ENCODE data around the gene GPC6.
"Not testable (repeated sequence)": the region's sequence is repeated elsewhere in the genome, so short reads cannot be mapped to it uniquely, and the experiment has no call there.

GPC6 gene

DNA sequence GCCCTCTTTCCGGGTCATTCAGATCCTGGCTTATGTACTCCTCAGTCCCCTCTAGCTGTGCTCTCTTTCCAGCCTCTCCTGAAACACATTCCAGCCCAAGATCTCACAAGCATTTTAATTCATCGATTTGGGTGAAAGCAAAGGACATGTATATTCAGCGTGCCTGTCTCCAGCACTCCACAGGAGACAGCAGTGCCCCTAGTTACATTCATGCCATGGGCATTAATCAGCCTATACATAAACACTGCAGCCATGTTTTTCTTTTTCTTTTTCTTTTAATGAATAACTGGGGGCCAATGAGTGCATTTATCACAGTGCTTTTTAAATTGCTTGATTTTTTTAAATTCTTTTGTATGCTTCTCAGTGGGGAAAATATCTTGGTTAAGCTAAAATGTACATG is 1053.7 kb downstream of the GPC6 start:
- DNase-seq = no peak

DNA sequence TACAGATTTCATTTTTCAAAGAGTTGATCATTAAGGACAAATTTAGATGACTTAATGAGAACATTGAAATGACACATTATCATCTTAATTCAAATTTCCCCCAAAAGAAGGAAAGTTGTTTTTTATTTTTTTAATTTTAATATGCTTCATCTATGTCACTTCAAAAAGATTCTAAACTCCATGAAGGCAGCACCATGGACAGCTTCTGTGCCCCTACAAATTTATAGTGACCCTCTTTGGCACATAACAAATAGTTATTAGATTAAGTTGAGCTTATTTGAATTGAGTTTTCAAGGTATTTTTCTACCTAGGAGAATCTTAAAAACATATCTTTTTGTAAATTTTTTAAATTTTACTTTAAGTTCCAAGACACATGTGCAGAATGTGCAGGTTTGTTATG is 1054.2 kb downstream of the GPC6 start:
- no peak for DNase-seq

DNA sequence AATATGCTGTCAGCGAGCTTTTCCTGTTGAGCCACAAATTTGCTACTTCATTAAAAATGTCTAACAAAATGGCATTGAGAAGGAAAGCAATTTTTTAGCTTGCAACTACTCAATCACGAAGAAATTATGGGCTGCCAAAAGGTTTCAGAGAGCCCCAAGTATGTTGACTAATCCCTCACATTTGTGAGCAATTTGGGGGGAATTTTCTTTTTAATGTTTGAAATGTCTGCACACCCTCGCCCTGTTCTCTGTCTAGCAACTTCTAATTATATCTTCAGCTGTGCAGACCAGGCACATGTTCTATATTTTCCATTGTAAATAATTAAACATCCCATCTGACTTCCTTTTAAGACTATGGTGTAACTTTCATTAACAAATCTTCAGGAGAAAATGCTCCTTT is 1060.0 kb downstream of the GPC6 start:
- no peak for DNase-seq

DNA sequence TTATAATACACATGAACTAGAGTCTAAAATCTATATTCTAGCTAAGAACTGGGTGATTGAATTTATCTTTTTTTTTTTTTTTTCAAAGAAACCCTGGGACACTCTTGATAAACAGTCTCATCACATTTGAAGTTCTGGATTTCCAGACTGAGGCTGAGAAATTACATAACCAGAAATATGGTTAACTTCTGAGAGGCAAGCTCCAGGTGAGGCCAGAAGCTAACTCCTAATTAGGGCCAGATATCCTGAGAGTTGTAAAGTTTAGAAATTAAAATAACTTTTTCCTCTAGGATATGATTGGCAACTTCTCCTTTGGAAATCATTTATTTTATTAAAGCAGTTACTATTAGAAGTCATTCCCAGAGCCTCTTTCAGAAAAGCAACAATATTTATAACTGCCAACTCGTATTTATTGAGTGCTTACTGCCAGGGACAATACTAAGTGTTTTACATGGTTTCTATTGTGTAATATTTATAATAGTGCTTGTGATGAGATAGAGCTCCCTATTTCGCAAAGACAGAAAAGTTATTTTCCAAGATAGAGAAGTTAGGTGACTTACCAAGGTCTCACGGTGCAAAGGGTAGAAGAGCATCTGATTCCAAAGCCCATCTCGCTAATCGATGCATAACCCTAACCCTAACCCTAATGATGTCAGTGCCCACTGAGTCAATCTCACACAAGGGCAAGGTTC is 1065.2 kb downstream of the GPC6 start:
- DNase-seq = no peak

DNA sequence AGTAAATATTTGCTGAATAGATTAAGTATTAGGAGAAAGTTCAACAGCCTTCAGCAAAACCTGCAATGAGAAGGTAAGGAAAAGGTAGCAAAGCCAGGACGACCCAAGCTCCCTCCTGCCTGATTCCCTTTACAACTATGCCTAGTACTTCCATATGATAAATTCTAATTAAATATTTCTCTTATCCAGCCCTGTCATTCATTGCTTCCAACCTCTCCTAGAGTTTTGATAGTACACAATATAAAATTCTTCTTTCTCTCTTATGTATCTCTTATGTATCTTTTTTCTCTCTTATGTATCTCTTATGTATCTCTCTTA is 1065.7 kb downstream of the GPC6 start:
- no peak for DNase-seq

DNA sequence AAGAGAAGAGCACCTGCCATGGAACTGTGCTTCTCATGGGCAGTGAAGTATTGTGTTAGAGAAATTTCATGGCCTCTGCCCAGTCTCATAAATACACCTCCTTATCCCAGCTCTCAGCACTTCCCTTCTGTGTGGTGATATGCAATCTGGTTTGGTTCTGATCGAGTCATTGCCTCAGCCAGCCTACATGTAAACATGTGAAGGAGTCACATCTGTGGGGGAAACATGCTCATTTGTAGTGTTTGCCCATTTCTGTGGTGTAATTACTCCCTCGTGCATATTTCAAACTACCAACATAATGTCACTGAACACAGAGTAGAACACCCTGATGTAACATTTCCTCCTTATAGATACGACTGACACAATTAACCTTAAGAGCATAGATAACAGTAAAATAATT is 1069.9 kb downstream of the GPC6 start:
- no peak for DNase-seq

DNA sequence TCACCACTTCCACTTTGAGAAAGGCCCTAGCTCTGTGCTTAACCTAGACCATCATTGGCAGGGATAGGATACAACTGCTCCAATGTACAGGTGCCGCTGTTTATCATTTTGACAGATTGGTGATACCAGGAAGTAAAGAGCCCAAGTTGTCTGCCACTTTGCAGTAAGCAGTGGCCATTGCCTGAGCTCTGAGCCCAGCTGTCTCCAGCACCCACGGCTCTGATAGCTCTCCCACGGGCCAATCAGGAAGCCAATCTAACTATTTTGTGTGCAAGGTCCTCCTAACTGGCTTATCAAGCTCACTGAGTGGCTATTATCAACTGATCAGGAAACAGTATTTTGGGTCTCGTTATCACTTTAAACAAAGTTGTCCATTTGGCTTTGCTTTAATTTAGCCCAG is 1071.7 kb downstream of the GPC6 start:
- DNase-seq = peak; percentile 0

DNA sequence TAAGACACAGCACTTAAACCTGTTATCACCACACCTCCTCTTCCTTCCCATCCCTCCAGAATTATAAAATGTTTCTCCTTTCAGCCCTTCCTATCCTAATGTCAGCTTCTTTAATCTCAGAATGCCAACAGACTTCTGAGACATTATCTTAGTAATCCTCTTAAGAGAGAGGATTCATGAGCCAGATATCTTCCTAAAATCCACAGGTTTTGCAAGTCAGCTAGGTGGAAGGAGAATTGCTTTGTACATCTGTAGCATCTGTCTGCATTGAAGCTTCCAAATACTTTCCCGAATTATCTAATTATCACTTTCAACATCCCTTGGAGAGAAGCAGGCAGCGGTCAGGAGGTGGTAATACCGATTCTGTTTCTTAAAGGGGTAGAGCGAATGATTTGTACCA is 1073.8 kb downstream of the GPC6 start:
- DNase-seq = no peak

DNA sequence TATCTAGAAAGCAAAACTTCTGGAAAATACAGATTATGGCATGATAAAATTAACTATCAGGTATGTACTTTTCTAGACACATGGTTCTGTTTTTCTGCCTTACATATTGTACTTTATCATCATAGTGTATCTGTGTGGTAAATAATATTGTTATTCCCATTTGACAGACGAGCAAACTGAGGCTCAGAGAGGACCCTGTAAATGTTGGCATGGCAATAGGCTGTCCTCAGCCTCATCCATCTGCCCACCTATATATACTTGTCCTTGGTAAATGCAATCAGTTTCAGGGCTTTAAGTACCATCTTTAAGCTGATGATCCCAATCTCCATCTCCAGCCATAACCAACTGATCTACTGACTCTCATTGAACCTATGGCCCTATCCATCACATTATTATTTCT is 1074.9 kb downstream of the GPC6 start:
- DNase-seq = no peak

DNA sequence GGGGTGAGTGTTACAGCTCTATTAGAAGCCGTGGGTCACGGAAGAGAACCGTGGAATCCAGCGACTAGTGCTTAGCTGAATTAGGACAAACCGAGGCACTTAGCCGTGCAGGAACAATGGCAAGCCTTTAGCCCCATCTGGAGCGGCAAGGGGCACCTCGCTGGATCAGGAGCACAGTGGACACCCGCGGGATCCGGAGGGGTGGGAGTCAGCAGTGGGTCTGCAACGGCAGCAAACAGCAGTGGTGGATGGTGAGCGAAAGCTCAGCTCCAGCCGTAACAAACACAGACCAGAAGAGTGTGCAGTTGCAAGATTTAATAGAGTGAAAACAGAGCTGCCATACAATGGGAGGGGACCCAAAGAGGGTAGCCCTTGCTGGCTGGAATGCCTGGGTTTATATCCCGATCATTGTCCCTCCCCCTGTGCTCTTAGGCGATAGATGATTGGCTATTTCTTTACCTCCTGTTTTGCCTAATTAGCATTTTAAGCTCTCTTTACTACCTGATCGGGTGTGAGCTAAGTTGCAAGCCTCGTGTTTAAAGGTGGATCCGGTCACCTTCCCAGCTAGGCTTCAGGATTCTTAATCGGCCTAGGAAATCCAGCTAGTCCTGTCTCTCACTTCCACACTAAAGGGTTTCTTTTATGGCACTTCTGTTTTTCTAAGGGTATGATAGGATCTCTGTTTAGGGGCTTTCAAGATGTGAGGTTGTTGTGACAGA is 1076.4 kb downstream of the GPC6 start:
- not testable (repeated sequence) for DNase-seq

DNA sequence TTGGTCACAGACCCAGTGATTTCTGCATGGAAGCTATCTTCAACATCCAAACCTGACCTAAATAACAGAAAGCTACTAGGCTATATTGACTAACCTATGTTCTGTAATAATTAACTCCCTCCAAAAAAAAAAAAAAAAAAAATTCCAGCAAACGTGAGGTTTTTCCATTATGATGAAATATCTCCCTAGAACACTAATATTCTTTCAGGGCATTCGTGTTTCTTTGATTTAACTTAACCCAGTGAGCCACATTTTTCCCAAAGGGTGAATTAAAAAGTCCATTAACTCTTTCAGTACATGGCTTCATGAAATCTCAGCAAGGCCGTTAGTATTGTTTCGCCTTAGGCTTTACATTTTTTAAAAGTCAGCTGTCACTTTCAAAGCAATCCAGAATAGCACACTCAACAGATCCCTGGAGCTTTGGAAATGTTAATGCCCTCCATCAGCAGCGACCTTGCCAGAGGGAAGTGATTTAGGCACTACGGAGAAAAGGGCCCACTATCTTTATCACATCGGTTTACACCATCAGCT is 1077.1 kb downstream of the GPC6 start:
- no peak for DNase-seq

DNA sequence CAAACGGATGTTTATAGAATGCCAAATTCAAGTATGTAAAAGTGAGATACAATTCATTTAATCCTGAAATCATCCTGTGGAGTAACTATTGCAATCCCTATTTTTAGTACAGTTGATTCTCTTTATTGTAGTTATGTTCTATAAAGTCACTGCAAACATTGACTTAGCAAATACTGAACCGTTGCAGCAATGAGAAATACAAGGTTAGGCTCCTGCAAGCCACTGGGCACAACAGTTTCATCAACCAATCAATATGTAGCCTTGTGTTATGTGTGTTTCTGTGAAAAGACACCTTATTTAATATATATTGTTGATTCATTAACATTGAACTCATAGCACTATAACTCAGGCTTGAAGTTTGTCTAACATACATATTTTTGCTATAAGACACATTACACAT is 1078.4 kb downstream of the GPC6 start:
- DNase-seq = no peak

DNA sequence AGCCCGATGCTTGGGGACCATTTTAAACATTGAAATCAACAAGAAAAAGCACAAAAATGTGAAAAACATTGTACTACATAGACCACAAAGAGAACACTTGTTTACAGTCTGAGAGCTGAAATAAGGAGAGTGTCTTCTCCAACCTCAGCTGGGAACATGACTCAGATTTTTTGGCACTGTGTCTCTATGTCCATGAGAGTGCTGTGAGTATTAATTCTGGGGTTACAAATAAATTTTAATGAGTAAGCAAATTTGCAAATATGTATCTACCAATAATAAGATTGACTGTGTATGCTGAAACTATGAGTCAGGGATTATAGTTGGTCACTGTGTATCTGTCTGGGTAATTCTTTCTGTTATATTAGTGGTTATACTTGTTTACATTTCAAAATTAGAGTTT is 1078.9 kb downstream of the GPC6 start:
- no peak for DNase-seq

DNA sequence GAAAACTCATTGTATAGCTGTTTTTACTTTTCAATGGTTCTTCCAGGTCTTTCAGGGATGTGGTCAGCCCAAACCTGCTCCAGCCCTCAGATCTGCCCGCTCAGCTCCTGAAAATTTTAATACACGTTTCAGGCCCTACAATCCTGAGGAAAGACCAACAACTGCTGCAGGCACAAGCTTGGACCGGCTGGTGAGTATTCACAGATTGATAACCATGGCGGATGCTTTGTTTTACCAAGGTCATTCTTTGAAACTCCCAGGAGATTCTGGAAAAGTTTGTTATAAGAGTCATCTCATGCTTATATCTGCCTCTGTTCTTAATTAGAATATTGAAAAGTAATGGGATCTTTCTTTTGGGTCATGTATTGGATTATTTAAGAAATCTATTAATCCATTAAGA is 1079.3 kb downstream of the GPC6 start:
- no peak for DNase-seq

DNA sequence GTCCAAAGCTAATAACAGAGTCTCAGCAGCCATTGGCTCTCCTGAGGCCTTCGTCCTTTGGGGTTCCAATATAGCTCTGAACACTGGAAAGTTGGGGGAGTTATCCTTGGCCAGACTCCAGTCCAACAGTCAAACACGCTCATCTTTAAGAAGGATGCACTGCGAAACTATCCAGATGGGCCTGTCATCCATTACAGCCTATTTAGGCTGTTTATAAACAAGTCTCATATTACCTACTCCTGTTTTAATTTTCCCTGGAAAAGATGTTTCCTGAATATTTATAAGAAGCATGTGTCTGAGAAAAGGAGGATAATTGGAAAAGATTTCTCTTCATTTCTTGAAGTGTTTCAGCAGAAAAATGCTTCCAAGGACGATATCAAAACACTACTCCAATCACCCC is 1082.2 kb downstream of the GPC6 start:
- DNase-seq = no peak

DNA sequence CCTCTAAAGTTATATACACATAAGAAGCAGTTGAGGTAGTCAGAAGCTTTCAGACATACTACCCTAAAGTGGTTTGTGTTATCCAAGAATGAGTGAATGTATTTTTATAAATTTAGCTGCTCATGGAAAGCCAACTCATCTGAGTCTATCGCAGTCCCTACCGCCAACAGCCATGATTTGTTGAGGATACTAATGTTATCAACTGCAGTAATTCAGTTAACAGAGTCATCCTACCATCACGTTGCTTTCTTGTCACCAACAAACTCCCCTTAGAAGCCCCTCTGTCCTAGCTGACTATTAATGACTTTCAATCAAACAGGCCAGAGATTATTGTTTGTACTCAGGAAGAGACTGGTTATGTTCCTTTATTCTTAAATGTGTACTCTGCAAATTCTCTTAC is 1083.0 kb downstream of the GPC6 start:
- DNase-seq = no peak

DNA sequence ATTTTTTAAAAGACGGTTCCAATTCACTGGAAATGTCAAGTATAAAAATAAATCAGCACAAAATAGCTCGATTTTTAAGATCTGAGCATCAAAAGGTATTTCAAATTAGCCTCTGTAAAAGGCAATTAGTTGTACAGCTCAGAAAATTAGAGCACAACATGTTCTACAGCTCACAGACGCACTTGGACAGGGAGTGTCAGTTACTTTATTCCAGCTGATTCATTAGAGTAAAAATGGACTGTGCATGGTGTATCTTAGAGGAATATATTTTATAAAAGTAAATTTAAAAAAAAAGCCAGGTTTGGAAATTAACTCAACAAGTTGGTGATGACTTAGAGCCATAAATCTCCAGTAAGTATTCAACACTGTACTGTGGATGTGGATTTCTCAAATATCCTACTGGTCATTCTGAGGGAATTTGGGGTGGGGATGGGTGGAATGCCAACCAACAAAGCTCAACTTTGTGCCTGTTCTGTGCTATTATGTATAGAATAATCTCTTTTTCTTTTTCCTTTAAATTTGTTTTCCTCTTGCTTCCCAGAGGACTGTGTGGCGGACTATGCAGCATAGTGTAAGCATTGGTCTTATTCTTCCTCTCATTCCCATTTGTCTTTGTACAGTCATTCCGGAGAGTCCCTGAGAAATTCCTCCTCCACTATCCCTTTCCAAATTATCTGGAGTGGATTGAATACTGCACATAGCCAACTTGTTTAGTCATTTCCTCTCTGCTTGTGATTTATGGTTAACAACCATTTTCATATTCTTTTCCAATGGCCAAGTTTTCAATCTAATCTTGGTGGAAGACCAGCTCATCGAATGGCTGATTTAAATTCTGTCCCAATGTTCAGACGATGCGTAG is 1083.6 kb downstream of the GPC6 start:
- no peak for DNase-seq

DNA sequence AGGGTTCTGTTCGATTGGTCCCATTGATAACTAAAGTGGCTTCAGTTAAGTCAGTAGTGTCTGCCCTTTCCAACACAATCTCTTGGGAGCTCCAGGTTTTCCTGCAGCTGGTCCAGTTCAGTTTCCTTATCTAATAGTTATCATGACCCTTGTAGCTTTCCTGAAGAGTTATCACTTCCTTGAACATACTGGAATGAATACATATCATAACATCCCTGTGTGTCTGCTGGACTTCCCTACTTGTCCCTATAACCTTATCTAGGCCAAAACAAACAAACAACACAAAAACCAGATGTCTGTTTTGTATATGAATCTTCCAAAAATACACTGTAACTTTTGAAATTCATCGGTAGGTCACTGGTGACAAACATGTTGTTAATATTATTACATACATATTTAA is 1085.3 kb downstream of the GPC6 start:
- DNase-seq = no peak

DNA sequence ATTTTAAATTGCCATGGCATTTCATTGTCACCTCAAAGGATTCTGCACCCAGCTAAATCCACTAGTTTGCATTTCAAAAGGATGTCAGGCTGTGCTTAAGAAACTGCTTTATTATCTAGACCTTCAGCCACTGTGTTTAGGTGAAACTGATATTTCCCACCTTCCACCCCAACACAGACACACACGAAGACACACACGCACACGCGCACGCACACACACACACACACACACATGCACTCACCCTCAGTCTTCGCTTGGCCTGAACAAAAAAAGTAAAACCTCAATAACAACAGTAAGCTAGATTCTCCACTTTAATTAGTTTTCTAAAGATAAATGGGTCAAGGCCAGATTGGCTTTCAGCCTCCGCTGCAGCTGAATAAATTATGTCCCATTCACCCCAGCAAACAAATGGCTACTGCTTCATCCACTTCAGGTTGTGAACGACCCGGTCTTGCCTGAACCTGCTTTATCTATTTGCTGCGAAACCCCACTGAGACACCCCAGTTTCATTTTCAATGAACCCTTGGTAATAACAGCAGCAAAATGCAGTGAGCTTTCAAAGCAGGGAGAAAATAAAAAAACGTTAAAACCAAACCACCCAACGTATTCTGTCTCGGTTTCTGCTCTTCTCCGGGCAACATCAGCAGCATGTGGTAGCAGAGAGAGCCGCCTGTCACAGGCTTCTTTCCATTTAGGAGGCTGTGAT is 1086.1 kb downstream of the GPC6 start:
- no peak for DNase-seq

DNA sequence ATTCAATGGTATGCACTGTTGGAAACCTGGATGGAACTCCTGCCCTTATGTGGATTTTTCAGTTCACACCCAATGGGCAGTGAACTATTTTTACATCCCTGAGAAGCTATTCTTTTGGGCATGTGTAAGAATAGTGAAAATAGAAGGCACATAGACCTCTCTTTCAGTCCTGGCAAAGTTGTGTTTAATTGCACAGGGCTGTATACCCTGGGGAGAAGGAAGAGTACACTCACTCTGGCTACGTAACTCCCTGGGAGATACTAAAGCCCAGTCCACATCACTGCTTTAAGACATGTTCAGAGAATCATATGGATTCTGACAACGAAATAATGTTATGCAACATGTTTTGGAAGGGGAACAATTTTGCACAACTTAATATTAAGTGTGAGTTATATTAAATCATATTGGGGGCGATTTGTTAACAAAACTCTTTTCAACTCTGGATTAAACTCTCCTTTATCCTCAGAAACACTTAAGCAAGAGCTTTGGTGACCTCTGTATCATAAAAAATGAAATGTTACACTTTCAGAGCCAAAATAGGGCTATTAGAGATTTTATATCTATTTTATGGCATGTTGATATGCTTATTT is 1086.8 kb downstream of the GPC6 start:
- DNase-seq = no peak

DNA sequence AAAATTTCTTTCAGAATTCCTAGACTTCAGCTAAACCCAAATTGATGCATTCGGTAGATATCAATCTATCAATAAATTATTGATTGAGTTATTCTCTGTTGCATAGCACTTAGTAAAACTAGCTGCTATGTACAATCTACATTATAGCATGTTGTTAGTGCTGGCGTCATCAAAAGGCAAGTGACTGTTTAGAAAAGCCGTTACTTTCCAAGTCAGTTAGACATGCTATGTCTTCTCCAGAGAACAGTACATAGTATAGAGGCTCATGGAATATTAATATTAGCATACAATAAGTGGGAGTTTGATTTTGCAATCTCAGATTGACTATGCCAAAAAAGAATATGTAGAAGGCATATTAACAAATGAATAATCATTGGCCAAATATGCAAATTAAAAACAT is 1087.3 kb downstream of the GPC6 start:
- no peak for DNase-seq

DNA sequence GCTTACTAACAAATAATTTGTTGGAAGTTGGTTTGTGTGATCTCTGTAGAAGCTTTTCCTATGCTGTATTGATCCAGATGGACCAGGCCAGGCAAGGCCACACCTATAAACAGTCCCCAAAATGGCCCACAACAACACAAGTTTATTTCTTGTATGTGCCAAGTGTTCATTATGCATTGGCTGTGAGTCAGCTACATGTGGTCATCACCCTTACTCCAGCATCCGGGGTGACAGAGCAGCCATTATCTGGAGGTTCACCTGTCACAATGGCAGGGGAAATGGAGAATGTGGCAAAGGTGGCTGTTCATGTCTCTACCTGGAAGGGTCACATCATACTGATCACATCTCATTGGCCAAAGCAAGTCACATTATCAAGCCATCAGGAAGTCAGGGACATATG is 1088.6 kb downstream of the GPC6 start:
- no peak for DNase-seq

DNA sequence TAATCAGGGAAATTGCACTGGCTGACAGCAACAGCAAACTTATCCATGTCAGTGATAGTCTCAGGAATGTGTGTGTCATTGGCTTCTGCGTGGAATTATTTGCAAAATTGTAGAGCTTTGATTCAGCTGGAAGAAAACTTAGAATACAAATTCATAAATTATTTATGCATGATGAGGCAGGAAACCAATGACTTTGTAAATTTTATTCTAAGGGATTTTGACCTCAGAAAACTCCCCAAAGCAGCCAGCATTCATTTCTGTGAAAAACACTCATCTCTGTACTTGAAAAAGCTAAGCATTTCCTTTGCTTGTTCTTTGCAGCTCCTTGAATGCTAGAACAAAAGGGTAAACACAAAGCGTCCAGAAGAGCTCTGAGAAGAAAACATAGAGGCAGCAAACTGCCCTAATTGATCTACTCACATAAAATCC is 1090.5 kb downstream of the GPC6 start:
- no peak for DNase-seq
